SU-DHL-6 (cell line): ENCODE measurements around the gene NUDT3.

ENCODE experiments used
- H2AFZ ChIP-seq: fragments of 200-600 bp; sonication (generic); 2 replicates; pipeline ENCODE4 v1.6.1; 2014; ENCODE audit warnings: low read depth, mild to moderate bottlenecking, moderate library complexity, mixed read lengths, antibody characterized with exemption, low read length; ENCODE audit not compliant: severe bottlenecking
- H3F3A ChIP-seq: fragments of 200-600 bp; shearing (Covaris generic); 2 replicates; pipeline ENCODE4 v1.6.0; 2016; ENCODE audit warnings: antibody characterized with exemption, mild to moderate bottlenecking; ENCODE audit not compliant: insufficient read depth
- H3K27ac ChIP-seq: fragments of 200-600 bp; sonication (generic); 2 replicates; pipeline ENCODE4 v1.5.1; 2016; ENCODE audit warnings: low read depth, mild to moderate bottlenecking, low read length, moderate library complexity, mixed read lengths
- H3K27me3 ChIP-seq: fragments of 200-600 bp; sonication (generic), shearing (Covaris generic); 2 replicates; pipeline ENCODE4 v1.6.0; 2014; ENCODE audit warnings: mild to moderate bottlenecking, low read length
- H3K36me3 ChIP-seq: fragments of 200-600 bp; sonication (generic); 2 replicates; pipeline ENCODE4 v1.6.1; 2014; ENCODE audit warnings: mild to moderate bottlenecking, low read length, mixed read lengths
- H3K4me2 ChIP-seq: fragments of 300-600, 200-600 bp; shearing (Covaris generic), sonication (generic); 2 replicates; pipeline ENCODE4 v1.6.0; 2014; ENCODE audit warnings: low read length, low read depth, mild to moderate bottlenecking; ENCODE audit not compliant: poor library complexity, severe bottlenecking
- H3K4me3 ChIP-seq: fragments of 200-600 bp; sonication (generic); 2 replicates; pipeline ENCODE4 v1.5.1; 2014; ENCODE audit warnings: antibody characterized with exemption, low read length, mild to moderate bottlenecking, mixed read lengths; ENCODE audit not compliant: insufficient read depth, poor library complexity, severe bottlenecking
- H3K79me2 ChIP-seq: fragments of 200-600 bp; sonication (generic); 2 replicates; pipeline ENCODE4 v1.6.1; 2014; ENCODE audit warnings: mild to moderate bottlenecking, low read length, moderate library complexity; ENCODE audit not compliant: insufficient read depth
- H3K9ac ChIP-seq: fragments of 200-600 bp; sonication (generic); 2 replicates; pipeline ENCODE4 v1.7.0; 2014; ENCODE audit warnings: mild to moderate bottlenecking, low read length
- H3K9me2 ChIP-seq: fragments of 200-600 bp; sonication (generic); replicated peaks from 2 replicates; pipeline ENCODE4 v1.6.1; 2014; ENCODE audit warnings: low read length; ENCODE audit not compliant: insufficient read depth
- H3K9me3 ChIP-seq: fragments of 200-600 bp; sonication (generic); 2 replicates; pipeline ENCODE4 v1.6.1; 2014; ENCODE audit warnings: low read length, mixed read lengths; ENCODE audit not compliant: insufficient read depth
- H4K20me1 ChIP-seq: fragments of 200-600 bp; sonication (generic); 2 replicates; pipeline ENCODE4 v1.6.1; 2014; ENCODE audit warnings: low read depth, mild to moderate bottlenecking, antibody characterized with exemption, low read length, moderate library complexity, mixed read lengths
- EZH2phosphoT487 ChIP-seq: fragments of 200-600 bp; sonication (generic), shearing (Covaris generic); conservative IDR thresholded peaks from 2 replicates; pipeline ENCODE4 v1.6.1; 2018; ENCODE audit warnings: mild to moderate bottlenecking, antibody characterized with exemption, low read length, moderate library complexity, mixed read lengths
- TF ChIP-seq, protein P1 (sequence below): fragments of 200-600 bp; sonication (generic); IDR thresholded peaks from one replicate; pipeline ENCODE4 v1.5.1; 2017; ENCODE audit warnings: antibody characterized with exemption, mild to moderate bottlenecking, low read length, moderate library complexity; ENCODE audit not compliant: insufficient read depth, poor library complexity, severe bottlenecking

Gene NUDT3

DNA sequence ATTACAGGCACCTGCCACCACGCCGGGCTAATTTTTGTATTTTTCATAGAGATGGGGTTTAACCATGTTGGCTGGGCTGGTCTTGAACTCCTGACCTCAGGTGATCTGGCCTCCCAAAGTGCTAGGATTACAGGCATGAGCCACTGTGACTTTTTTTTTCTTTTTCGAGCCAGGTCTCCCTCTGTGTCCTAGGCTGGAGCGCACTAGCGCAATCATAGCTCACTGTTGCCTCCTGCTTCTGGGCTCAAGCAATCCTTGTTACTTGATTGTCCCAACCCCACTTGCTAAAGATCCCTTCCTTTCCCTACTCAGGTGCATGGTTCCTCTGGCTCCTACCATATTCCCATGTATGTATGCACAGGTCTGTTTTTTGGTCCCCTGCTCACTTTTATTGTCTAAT, 116.3 kb downstream of the NUDT3 start:
- H3K27ac ChIP-seq: no peak overlapping the region

GRCh38 chr6:34275128-34275804, 117.2 kb downstream of the NUDT3 start:
- no peaks in the 10 kb centered on the region for H3K9me2 ChIP-seq
- no peaks in the 10 kb centered on the region for H3K79me2 ChIP-seq
- H2AFZ ChIP-seq: no peak overlapping the region
- H3K4me2 ChIP-seq: no peak overlapping the region
- no peaks in the 10 kb centered on the region for H4K20me1 ChIP-seq
- H3F3A ChIP-seq: no peaks in the 10 kb centered on the region; the same call in 1 of the 2 replicates
- H3K9me3 ChIP-seq: no peaks in the 10 kb centered on the region
- TF ChIP-seq EZH2phosphoT487: no peak
- TF ChIP-seq, protein P1, sequence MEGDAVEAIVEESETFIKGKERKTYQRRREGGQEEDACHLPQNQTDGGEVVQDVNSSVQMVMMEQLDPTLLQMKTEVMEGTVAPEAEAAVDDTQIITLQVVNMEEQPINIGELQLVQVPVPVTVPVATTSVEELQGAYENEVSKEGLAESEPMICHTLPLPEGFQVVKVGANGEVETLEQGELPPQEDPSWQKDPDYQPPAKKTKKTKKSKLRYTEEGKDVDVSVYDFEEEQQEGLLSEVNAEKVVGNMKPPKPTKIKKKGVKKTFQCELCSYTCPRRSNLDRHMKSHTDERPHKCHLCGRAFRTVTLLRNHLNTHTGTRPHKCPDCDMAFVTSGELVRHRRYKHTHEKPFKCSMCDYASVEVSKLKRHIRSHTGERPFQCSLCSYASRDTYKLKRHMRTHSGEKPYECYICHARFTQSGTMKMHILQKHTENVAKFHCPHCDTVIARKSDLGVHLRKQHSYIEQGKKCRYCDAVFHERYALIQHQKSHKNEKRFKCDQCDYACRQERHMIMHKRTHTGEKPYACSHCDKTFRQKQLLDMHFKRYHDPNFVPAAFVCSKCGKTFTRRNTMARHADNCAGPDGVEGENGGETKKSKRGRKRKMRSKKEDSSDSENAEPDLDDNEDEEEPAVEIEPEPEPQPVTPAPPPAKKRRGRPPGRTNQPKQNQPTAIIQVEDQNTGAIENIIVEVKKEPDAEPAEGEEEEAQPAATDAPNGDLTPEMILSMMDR: no peak
- no peak overlapping the region for H3K4me3 ChIP-seq
- H3K9ac ChIP-seq: no peak overlapping the region
- H3K36me3 ChIP-seq: no peaks in the 10 kb centered on the region
- no peaks in the 10 kb centered on the region for H3K27me3 ChIP-seq
- H3K27ac ChIP-seq: no peak overlapping the region

More for the DNA sequence above, 116.3 kb downstream of the NUDT3 start:
- no peak overlapping the region for H2AFZ ChIP-seq
- no peak overlapping the region for H3K4me2 ChIP-seq
- no peaks in the 10 kb centered on the region for H3K9me2 ChIP-seq
- H3K4me3 ChIP-seq: no peak overlapping the region
- H3K9me3 ChIP-seq: no peaks in the 10 kb centered on the region
- no peaks in the 10 kb centered on the region for H3K36me3 ChIP-seq
- no peaks in the 10 kb centered on the region for H3K79me2 ChIP-seq
- TF ChIP-seq, protein P1: no peak
- no peak for TF ChIP-seq EZH2phosphoT487
- H3K27me3 ChIP-seq: no peaks in the 10 kb centered on the region
- H3K9ac ChIP-seq: no peak overlapping the region
- H4K20me1 ChIP-seq: no peaks in the 10 kb centered on the region
- no peaks in the 10 kb centered on the region; the same call in 1 of the 2 replicates for H3F3A ChIP-seq

GRCh38 chr6:34274129-34274528, 118.3 kb downstream of the NUDT3 start:
- Histone ChIP-seq H3K27me3 (no peaks in the 10 kb centered on the region), H3K9me3 (no peaks in the 10 kb centered on the region), H3K27ac (no peak overlapping the region), H3K36me3 (no peaks in the 10 kb centered on the region), H3F3A (no peaks in the 10 kb centered on the region; the same call in 1 of the 2 replicates), H4K20me1 (no peaks in the 10 kb centered on the region), H3K79me2 (no peaks in the 10 kb centered on the region), H3K4me3 (no peak overlapping the region), H3K4me2 (no peak overlapping the region), H3K9ac (no peak overlapping the region), H2AFZ (no peak overlapping the region), H3K9me2 (no peaks in the 10 kb centered on the region)
- no peak for TF ChIP-seq EZH2phosphoT487
- TF ChIP-seq, protein P1: no peak
